GM18507 (cell line): ENCODE results near the gene TUBA8.
"Not testable (repeated sequence)": the region's sequence is repeated elsewhere in the genome, so short reads cannot be mapped to it uniquely, and the experiment has no call there.

ENCODE experiments used
- DNase-seq: peaks from one replicate; pipeline ENCODE4 v3.0.0; 2011; ENCODE audit warnings: low read depth; ENCODE audit not compliant: insufficient read length; ENCODE audit errors: extremely low spot score
- FAIRE-seq: peaks from 2 replicates; lab custom pipeline; 2011; peaks lifted over from hg19 to GRCh38; lab: Jason Lieb, UNC

TUBA8 gene

DNA sequence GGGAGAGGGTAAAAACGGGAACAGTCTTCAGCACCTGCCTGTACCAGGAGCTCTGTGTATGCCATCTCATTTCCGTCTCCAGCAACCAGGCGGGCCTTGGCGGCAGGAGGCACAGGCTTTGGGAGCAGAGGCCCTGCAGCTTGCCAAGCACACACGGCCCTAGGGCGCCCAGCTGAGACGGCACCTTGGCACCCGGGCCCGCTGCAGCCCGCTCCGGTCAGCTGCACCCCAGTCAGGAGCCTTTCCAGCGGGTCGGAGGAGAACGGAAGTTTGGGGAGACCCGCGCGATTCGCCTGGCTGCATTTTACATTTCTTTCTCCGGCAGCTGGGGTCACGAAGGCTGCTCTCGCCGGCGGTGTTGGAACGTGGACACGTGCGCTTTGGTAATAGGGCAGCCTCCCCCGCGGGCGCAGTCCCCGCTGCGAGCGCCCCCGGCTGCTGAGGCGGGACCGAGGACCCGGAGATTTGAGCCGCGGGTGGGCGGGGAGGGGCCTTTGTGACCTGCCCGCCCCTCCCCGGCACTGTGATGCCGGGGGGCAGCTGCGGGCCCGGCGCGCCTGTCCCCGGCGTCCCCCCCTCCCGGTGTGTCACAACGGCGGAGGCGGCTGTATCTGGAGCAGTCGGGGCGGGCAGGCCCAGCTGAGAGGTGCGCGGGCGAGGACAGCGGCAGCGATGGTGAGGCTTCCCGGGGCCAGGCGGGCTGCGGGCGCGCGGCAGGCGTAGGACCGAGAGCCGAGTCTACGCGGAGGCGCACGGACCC lies at the start of gene TUBA8:
TUBA8 (plus strand) TSS at position 616 of the 760 bp plus-strand sequence; CDS start at position 673, 57 bp downstream.
- FAIRE-seq, result peak; percentile 52
- no peak for DNase-seq

- FAIRE-seq (no peak), DNase-seq (no peak)
These were observed 48.2 kb upstream of the TUBA8 start for GRCh38 chr22:18062421-18062820.

DNA sequence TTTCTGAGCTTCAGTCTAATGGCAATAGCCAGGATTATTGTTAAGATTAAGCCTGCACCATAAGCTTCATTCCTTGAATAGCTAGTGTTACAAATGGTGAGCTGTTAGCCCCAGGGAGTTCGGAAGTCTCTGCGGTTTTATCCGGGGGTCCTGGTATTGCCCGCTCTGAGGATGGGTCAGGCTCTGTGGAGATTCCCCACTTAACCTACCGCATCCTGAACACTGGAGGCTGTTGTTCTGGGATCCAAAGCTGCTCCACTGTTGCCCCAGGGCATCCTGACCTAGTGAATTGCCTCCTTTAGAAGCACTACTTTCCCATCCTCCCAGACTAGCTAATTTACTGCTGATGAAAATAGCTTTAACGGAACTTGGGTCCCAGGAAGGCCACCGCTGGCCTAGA lies 47.3 kb upstream of the TUBA8 start:
- no peak for DNase-seq
- no peak for FAIRE-seq

GRCh38 chr22:18063715-18064114 lies 46.9 kb upstream of the TUBA8 start:
- not testable (repeated sequence) for DNase-seq, FAIRE-seq

GRCh38 chr22:18064636-18065035 lies 46.0 kb upstream of the TUBA8 start:
- DNase-seq, result no peak
- FAIRE-seq, result no peak

GRCh38 chr22:18065256-18065655 lies 45.4 kb upstream of the TUBA8 start:
- no peak for DNase-seq
- FAIRE-seq, result no peak

DNA sequence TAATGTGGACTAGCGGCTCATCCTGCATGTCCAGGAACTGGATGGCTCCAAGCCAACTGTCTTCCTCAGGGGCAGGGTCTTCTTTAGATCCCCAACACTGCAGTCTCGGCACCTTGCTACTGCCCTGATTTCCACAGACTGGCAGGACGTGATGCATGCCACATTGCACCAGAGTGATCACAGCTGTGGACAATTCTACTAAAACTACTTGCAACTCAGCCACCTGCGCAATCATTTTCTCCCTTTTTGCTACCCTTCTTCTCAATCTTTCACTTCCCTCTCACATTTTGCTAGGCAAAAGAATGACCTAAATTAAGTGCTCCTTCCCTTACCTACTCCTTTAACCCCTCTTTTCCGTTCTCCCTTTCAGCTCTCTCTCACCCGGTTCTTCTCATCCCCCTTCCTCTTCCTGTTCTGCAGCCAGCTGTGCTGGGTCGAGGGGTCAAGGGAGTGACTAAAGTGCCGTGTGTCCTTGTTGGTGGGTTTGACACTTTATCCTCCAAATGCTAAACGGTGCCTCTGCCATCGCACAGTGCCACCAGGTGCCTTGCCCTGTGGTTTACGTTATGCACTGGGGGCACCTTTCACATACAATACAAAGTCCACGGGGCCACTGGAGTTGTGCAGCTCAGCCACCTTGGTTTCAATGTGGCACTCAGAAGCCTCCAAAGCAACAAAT lies 44.3 kb upstream of the TUBA8 start:
- FAIRE-seq (peak; percentile 61), DNase-seq (no peak)

- FAIRE-seq (no peak), DNase-seq (no peak)
These were observed 43.5 kb upstream of the TUBA8 start for GRCh38 chr22:18067121-18067520.

DNA sequence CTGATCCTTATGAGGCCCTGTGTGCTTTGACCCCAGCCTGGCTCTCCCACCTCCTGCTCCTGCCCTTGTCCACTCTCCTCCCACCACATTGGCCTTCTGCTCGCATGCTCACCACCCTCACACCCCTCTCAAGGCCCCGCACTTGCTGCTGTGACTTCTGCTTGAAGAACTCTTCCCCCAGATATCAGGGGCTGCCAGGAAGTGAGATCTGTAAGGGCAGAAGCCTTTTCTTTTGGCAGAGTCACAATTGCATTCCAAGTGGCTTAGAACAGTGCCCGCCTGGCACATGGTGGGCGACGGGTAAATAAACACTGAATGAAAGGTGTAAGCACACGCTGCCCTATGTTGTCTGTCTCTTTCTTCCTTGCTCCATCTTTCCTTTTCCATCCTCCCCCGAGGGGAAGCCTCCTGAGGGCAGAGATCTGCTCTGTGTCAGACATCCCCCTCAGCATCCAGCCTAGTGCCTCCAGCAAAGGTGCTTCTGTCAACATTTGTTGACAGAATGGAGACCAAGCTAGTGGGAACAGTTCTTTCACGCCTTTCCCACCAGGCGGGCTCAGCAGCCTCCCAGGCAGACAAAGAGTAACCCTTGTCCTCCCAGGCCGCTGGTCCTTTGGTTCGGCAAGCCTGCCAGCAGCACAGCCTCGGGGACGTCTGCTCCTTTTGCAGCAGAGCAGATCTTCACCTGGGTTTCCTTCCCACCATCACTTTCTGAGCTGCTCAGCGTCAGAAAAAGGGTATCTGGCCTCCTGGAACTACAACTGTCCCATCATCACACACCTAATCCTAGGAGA lies 42.9 kb upstream of the TUBA8 start:
- DNase-seq (no peak), FAIRE-seq (no peak)

- DNase-seq, result no peak
- FAIRE-seq, result no peak
These were observed 42.1 kb upstream of the TUBA8 start for GRCh38 chr22:18068381-18068988.

DNA sequence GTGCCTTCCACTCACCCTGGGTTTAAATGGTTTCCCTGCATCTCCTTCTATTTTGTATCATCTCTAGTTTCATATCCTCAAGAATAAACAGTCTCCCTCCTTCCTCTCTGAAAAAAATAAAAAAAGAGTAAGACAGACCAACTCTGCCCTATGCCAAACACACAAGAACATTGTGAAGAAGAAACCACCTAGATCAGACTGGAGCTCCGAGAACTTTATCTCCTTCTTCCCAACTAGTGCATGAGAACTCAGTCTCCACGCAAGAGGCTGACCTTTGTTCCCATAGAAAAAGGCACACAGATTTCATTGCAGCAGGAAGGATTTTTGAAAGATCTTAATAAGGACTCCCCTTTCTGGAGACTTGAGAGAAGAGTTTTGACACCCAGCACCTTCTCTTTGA lies 41.6 kb upstream of the TUBA8 start:
- FAIRE-seq, result no peak
- DNase-seq, result no peak

GRCh38 chr22:18070041-18070440 lies 40.6 kb upstream of the TUBA8 start:
- DNase-seq (no peak), FAIRE-seq (no peak)

DNA sequence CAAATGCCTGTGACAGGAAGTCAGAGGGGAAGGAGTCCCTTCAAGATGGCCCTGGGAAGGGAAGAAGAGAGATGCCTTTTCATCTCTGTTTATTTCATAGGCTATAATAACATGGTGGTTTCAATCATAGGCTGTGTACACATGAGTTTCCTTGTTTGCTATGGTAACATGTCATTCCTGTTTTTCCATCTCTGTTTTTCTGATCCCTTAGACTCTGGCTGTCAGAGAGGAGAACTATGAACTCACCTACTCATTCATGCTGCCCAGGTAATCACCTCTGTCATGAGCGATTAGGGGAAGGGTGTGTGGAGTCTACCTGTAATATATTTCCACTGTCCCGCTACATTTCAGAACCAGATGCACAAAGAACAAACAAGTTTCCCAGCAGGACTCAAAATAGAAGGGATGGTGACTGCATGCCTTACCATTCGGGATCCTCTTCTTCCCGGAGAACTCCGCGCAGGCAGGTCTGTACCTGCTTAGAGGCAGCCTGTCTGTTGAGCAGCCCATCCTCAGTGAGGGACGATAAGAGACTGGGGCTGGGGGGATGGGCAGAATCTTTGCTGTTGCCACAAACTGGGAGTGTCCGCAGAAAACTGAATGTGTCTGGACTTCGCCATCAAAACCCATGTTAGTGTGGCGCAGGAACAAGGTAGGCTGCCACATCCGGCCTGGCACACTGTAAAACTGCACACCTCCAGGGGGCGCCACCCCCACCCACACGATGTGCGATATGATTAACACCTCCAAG lies 39.9 kb upstream of the TUBA8 start:
- DNase-seq (no peak), FAIRE-seq (no peak)

DNA sequence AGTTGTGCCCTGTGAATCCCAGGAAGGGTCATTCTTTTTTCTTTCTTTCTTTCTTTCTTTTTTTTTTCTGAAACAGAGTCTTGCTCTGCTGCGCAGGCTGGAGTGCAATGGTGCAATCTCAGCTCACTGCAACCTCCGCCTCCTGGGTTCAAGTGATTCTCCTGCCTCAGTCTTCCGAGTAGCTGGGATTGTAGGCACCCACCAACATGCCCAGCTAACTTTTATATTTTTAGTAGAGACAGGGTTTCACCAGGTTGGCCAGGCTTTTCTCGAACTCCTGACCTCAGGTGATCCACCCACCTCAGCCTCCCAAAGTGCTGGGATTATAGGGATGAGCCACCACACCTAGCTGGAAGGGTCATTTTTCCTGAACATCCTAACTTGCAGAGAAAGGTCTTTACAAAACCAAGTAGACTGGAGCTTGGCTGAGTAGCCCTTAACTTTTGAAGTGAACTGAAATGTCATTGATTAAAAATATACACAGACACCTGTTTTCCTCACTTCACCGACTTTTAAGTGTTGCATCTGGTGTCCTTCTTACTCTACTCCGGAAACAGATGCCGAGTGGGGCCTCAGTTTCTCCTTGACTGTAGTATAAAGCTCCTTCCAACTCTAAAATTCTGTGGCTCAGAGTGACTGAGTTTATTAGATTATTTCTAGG lies 39.2 kb upstream of the TUBA8 start:
- not testable (repeated sequence) for FAIRE-seq, DNase-seq

- DNase-seq (no peak), FAIRE-seq (no peak)
These were observed 38.7 kb upstream of the TUBA8 start for GRCh38 chr22:18071968-18072310.

GRCh38 chr22:18073467-18073866 lies 37.1 kb upstream of the TUBA8 start:
- FAIRE-seq (no peak), DNase-seq (no peak)

- not testable (repeated sequence) for FAIRE-seq, DNase-seq
These were observed 36.7 kb upstream of the TUBA8 start for GRCh38 chr22:18073927-18074326.

DNA sequence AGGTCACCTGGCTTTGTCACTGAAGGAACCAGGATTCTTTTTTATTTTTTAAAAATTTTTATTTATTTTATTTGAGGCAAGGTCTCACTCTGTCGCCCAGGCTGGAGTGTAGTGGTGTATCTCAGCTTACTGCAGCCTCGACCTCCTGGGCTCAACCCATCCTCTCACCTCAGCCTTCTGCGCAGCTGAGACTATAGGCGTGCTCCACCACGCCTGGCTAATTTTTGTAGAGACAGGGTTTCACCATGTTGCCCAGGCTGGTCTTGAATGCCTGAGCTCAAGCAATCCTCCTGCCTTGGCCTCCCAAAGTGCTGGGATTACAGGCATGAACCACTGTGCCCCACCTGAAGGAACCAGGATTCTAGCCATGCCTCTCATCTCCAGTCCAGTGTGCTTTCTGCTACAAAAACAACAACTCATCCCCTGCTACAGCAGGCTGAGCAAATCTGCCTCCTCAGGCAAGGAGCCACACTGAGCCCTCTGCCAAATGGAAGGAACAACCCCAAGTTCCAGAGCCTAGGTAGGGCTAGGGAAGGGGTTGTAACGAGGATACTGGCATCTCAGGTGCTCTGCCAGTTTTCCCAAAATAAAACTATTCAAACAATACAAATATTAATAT lies 35.4 kb upstream of the TUBA8 start:
- FAIRE-seq (no peak), DNase-seq (no peak)
